ENCODE data around the gene SBK3. TPM values are rescaled to one million over a fixed set of nuclear protein-coding genes. Genes with fewer than 3 reads are reported as not detected.

Gene SBK3
- total RNA-seq, 2 experiments from 2014 or later, result not detected

- no peaks in the 10 kb centered on the region for H3K9me3 Mint-ChIP-seq
- H3K27me3 ChIP-seq (ENCODE audit: control insufficient read depth in 1 of 2, insufficient read depth in 2 of 2, low read length in 2 of 2), result no peaks in the 10 kb centered on the region
- no peaks in the 10 kb centered on the region for H3K9me3 ChIP-seq (ENCODE audit: control insufficient read depth in 1 of 2, insufficient read depth in 1 of 2, low read length in 2 of 2)
- ChIA-PET CTCF (interaction anchor here (0.7 kb wide), 1 partner anchor 107 kb away, joined by 3 read pairs; no protein-coding TSS in a partner anchor), POLR2A (no interaction called here)
- peaks cover 4% of the 10 kb centered on the region for H3K4me1 Mint-ChIP-seq (ENCODE audit: low read depth)
- no peak overlapping the region for H3K27ac Mint-ChIP-seq
- no peak overlapping the region for H3K4me3 Mint-ChIP-seq
- H3K27ac ChIP-seq (ENCODE audit: low read depth in 1 of 2, low read length in 2 of 2), result no peak overlapping the region
- H3K36me3 ChIP-seq (ENCODE audit: insufficient read depth, low read length), result no peaks in the 10 kb centered on the region
- no peaks in the 10 kb centered on the region for H3K27me3 Mint-ChIP-seq
- no peak for TF ChIP-seq CTCF (IDR thresholded peaks at IDR 0.05)
- intact Hi-C loops (cut with DNase I, micrococcal nuclease), result loop anchor here (5.0 kb wide), 2 partner anchors 68 to 653 kb away; no protein-coding TSS in a partner anchor
- peaks cover 11% of the 10 kb centered on the region for H3K4me1 ChIP-seq (ENCODE audit: insufficient read depth, low read length)
- H3K36me3 Mint-ChIP-seq (ENCODE audit: low read depth), result no peaks in the 10 kb centered on the region
- no peak overlapping the region for H3K4me3 ChIP-seq (ENCODE audit: low read length)
- ATAC-seq (ENCODE audit: poor library complexity) (no peak), DNase-seq (peak in 2 of 14 experiments; percentile 18 to 27)
These were observed 25.7 kb downstream of the SBK3 start for GRCh38 chr19:55519451-55520311.

- DNase-seq (peak; percentile 82 to 95 (median 88)), ATAC-seq (ENCODE audit: poor library complexity) (peak; percentile 100)
- H3K9me3 ChIP-seq (ENCODE audit: control insufficient read depth in 1 of 2, insufficient read depth in 1 of 2, low read length in 2 of 2), result no peaks in the 10 kb centered on the region
- peak; percentile 78 for TF ChIP-seq CTCF (IDR thresholded peaks at IDR 0.05)
- no peaks in the 10 kb centered on the region for H3K36me3 Mint-ChIP-seq (ENCODE audit: low read depth)
- POLR2A ChIA-PET, result no interaction called here
- H3K27ac ChIP-seq (ENCODE audit: low read depth in 1 of 2, low read length in 2 of 2), result peak overlapping the region in 1 of 2 donors; percentile 37
- H3K36me3 ChIP-seq (ENCODE audit: insufficient read depth, low read length), result no peaks in the 10 kb centered on the region
- peak overlapping the region; percentile 74 for H3K4me3 Mint-ChIP-seq
- H3K9me3 Mint-ChIP-seq, result no peaks in the 10 kb centered on the region
- no peaks in the 10 kb centered on the region for H3K27me3 Mint-ChIP-seq
- H3K27me3 ChIP-seq (ENCODE audit: control insufficient read depth in 1 of 2, insufficient read depth in 2 of 2, low read length in 2 of 2), result no peaks in the 10 kb centered on the region
- H3K4me1 Mint-ChIP-seq (ENCODE audit: low read depth), result peaks cover 4% of the 10 kb centered on the region
- CTCF ChIA-PET, result interaction anchor here (1.3 kb wide), 2 partner anchors 114 to 116 kb away, joined by 3 to 4 read pairs; no protein-coding TSS in a partner anchor
- intact Hi-C loops (cut with DNase I, micrococcal nuclease), result loop anchor here (1.0 to 5.0 kb wide), 4 partner anchors 70 to 655 kb away; no protein-coding TSS in a partner anchor
- H3K4me3 ChIP-seq (ENCODE audit: low read length), result peak overlapping the region; percentile 32
- peak overlapping the region; percentile 73 for H3K27ac Mint-ChIP-seq
- H3K4me1 ChIP-seq (ENCODE audit: insufficient read depth, low read length), result peaks cover 11% of the 10 kb centered on the region
These were observed 28.3 kb downstream of the SBK3 start for GRCh38 chr19:55516878-55517620.

GRCh38 chr19:55508120-55508519 is 37.2 kb downstream of the SBK3 start:
- CTCF ChIA-PET, result no interaction called here

More at GRCh38 chr19:55508120-55508519, 37.2 kb downstream of the SBK3 start:
- Mint-ChIP-seq H3K27ac (no peak overlapping the region), H3K4me3 (no peak overlapping the region), H3K36me3 (ENCODE audit: low read depth) (no peaks in the 10 kb centered on the region), H3K9me3 (no peaks in the 10 kb centered on the region), H3K27me3 (peaks cover 12% of the 10 kb centered on the region), H3K4me1 (ENCODE audit: low read depth) (peaks cover 11% of the 10 kb centered on the region)
- POLR2A ChIA-PET, result interaction anchor here (1.0 kb wide), 1 partner anchor 32 kb away, joined by 3 read pairs; the partner anchor contains the start of gene ZNF628
- H3K36me3 ChIP-seq (ENCODE audit: insufficient read depth, low read length), result no peaks in the 10 kb centered on the region
- H3K4me1 ChIP-seq (ENCODE audit: insufficient read depth, low read length), result peaks cover 13% of the 10 kb centered on the region
- intact Hi-C loops (cut with DNase I, micrococcal nuclease), result loop anchor here (10.0 kb wide), 2 partner anchors 203 to 853 kb away; no protein-coding TSS in a partner anchor
- H3K9me3 ChIP-seq (ENCODE audit: control insufficient read depth in 1 of 2, insufficient read depth in 1 of 2, low read length in 2 of 2), result no peaks in the 10 kb centered on the region
- no peak overlapping the region for H3K4me3 ChIP-seq (ENCODE audit: low read length)
- TF ChIP-seq CTCF (IDR thresholded peaks at IDR 0.05), result no peak
- no peak for ATAC-seq (ENCODE audit: poor library complexity)
- no peak for DNase-seq
- no peaks in the 10 kb centered on the region for H3K27me3 ChIP-seq (ENCODE audit: control insufficient read depth in 1 of 2, insufficient read depth in 2 of 2, low read length in 2 of 2)
- no peak overlapping the region for H3K27ac ChIP-seq (ENCODE audit: low read depth in 1 of 2, low read length in 2 of 2)

Measured in CD4-positive, alpha-beta T cell (primary cell).